Trophoblast cell (in vitro differentiated cells and primary cell): Measurements from ENCODE around the gene EIF4EBP3.

Experiments
- DNase-seq, 2 donors: peaks; one replicate each; pipeline ENCODE4 v3.0.0-alpha.2; 2016
- H2AFZ ChIP-seq: 2 replicates; pipeline ENCODE4 v1.6.1; 2013; ENCODE audit warnings: low read length, moderate library complexity, mild to moderate bottlenecking; ENCODE audit not compliant: insufficient read depth, poor library complexity
- H2AK5ac ChIP-seq: 2 replicates; pipeline ENCODE4 v1.6.1; 2013; ENCODE audit warnings: mild to moderate bottlenecking, low read length
- H2BK120ac ChIP-seq: 2 replicates; pipeline ENCODE4 v1.6.1; 2013; ENCODE audit warnings: low read length, mild to moderate bottlenecking, moderate library complexity; ENCODE audit not compliant: insufficient read depth, poor library complexity
- H2BK12ac ChIP-seq: 2 replicates; pipeline ENCODE4 v1.6.1; 2013; ENCODE audit warnings: mild to moderate bottlenecking, low read length, moderate library complexity
- H2BK5ac ChIP-seq: 2 replicates; pipeline ENCODE4 v1.6.1; 2013; ENCODE audit warnings: low read length, low read depth, moderate library complexity, mild to moderate bottlenecking; ENCODE audit not compliant: poor library complexity
- H3K14ac ChIP-seq: 2 replicates; pipeline ENCODE4 v1.6.1; 2013; ENCODE audit warnings: mild to moderate bottlenecking, low read length
- H3K18ac ChIP-seq: 2 replicates; pipeline ENCODE4 v1.6.1; 2013; ENCODE audit warnings: mild to moderate bottlenecking, low read length
- H3K23ac ChIP-seq: 2 replicates; pipeline ENCODE4 v1.6.1; 2013; ENCODE audit warnings: low read length
- H3K27ac ChIP-seq: 2 replicates; pipeline ENCODE4 v1.5.1; 2013; ENCODE audit warnings: low read depth, mild to moderate bottlenecking, inconsistent platforms, low read length, moderate library complexity
- H3K27me3 ChIP-seq: 2 replicates; pipeline ENCODE4 v1.6.1; 2013; ENCODE audit warnings: inconsistent platforms, mild to moderate bottlenecking, low read length, moderate library complexity; ENCODE audit not compliant: insufficient read depth
- H3K36me3 ChIP-seq, 2 experiments: 1 replicate in 1 of 2; 2 replicates in 1 of 2; pipeline ENCODE4 v1.6.1; 2013; ENCODE audit warnings: low read length in 2 of 2, mild to moderate bottlenecking in 2 of 2, moderate library complexity in 1 of 2; ENCODE audit not compliant: insufficient read depth in 2 of 2, control insufficient read depth in 1 of 2
- H3K4ac ChIP-seq: 2 replicates; pipeline ENCODE4 v1.6.1; 2013; ENCODE audit warnings: low read depth, mild to moderate bottlenecking, low read length, moderate library complexity
- H3K4me1 ChIP-seq, 2 experiments: 1 replicate in 1 of 2; 2 replicates in 1 of 2; pipeline ENCODE4 v1.6.1; 2013; ENCODE audit warnings: low read length in 2 of 2, mild to moderate bottlenecking in 2 of 2, moderate library complexity in 1 of 2; ENCODE audit not compliant: insufficient read depth in 2 of 2, control insufficient read depth in 1 of 2
- H3K4me2 ChIP-seq: 2 replicates; pipeline ENCODE4 v1.6.1; 2013; ENCODE audit warnings: inconsistent platforms, mild to moderate bottlenecking, low read length, moderate library complexity
- H3K4me3 ChIP-seq: 2 replicates; pipeline ENCODE4 v1.5.1; 2013; ENCODE audit warnings: mild to moderate bottlenecking, low read depth, low read length, inconsistent platforms
- H3K79me1 ChIP-seq: one replicate; pipeline ENCODE4 v1.6.1; 2013; ENCODE audit warnings: low read length
- H3K79me2 ChIP-seq: 2 replicates; pipeline ENCODE4 v1.6.1; 2013; ENCODE audit warnings: low read length, mild to moderate bottlenecking; ENCODE audit not compliant: control insufficient read depth, insufficient read depth, poor library complexity
- H3K9ac ChIP-seq: 2 replicates; pipeline ENCODE4 v1.6.1; 2013; ENCODE audit warnings: mild to moderate bottlenecking, low read length
- H3K9me3 ChIP-seq: 2 replicates; pipeline ENCODE4 v1.6.1; 2013; ENCODE audit warnings: low read depth, mild to moderate bottlenecking, control low read depth, inconsistent platforms, low read length; ENCODE audit not compliant: insufficient read depth
- H4K12ac ChIP-seq: 2 replicates; pipeline ENCODE4 v1.6.1; 2013; ENCODE audit warnings: low read depth, mild to moderate bottlenecking, low read length, moderate library complexity
- H4K8ac ChIP-seq: 2 replicates; pipeline ENCODE4 v1.6.1; 2013; ENCODE audit warnings: low read depth, mild to moderate bottlenecking, low read length, moderate library complexity
- H4K91ac ChIP-seq: one replicate; pipeline ENCODE4 v1.6.1; 2013; ENCODE audit warnings: low read depth, mild to moderate bottlenecking, low read length, moderate library complexity
- WGBS: extraction: QIAGEN DNeasy Blood & Tissue Kit; methylation state at CpG from one replicate; pipeline ENCODE4 v1.1.7; 2013; ENCODE audit warnings: missing lambda C conversion rate; ENCODE audit not compliant: insufficient read length, insufficient coverage; ENCODE audit errors: extremely low coverage; 5-methylcytosine and 5-hydroxymethylcytosine counted together

The EIF4EBP3 gene

GRCh38 chr5:140567871-140568270 lies 20.4 kb downstream of the EIF4EBP3 start:
- no peak overlapping the region for H2AFZ ChIP-seq
- peaks cover 7 to 28% of the 10 kb centered on the region in 2 experiments for H3K4me1 ChIP-seq
- no peak overlapping the region for H2BK120ac ChIP-seq
- H3K23ac ChIP-seq: no peak overlapping the region
- H3K27me3 ChIP-seq: no peaks in the 10 kb centered on the region
- H3K79me1 ChIP-seq: peaks cover 11% of the 10 kb centered on the region
- H3K18ac ChIP-seq: no peak overlapping the region
- no peaks in the 10 kb centered on the region for H3K9me3 ChIP-seq
- no peak overlapping the region for H3K14ac ChIP-seq
- WGBS: no CpG with 5 or more reads among the region's 13 CpGs
- H2BK5ac ChIP-seq: no peak overlapping the region
- no peak overlapping the region for H3K4me2 ChIP-seq
- H3K4ac ChIP-seq: no peak overlapping the region
- H3K9ac ChIP-seq: no peak overlapping the region
- no peak overlapping the region for H4K8ac ChIP-seq
- H3K36me3 ChIP-seq: peaks cover 20 to 25% of the 10 kb centered on the region in 2 experiments
- H2BK12ac ChIP-seq: no peak overlapping the region
- no peak overlapping the region for H4K12ac ChIP-seq
- no peak overlapping the region for H4K91ac ChIP-seq
- no peak overlapping the region for H3K4me3 ChIP-seq
- H3K79me2 ChIP-seq: peaks cover 10% of the 10 kb centered on the region
- no peak overlapping the region for H2AK5ac ChIP-seq
- no peak overlapping the region for H3K27ac ChIP-seq
- DNase-seq: no peak

- Histone ChIP-seq H3K36me3 (peaks cover 20 to 25% of the 10 kb centered on the region in 2 experiments), H3K14ac (no peak overlapping the region), H3K4me1 (peaks cover 5 to 25% of the 10 kb centered on the region in 2 experiments), H3K27ac (no peak overlapping the region), H3K27me3 (no peaks in the 10 kb centered on the region), H3K4ac (no peak overlapping the region), H2BK120ac (no peak overlapping the region), H3K23ac (no peak overlapping the region), H4K8ac (no peak overlapping the region), H3K18ac (no peak overlapping the region), H3K4me2 (no peak overlapping the region), H4K91ac (no peak overlapping the region), H3K79me1 (peaks cover 11% of the 10 kb centered on the region), H3K4me3 (no peak overlapping the region), H2AK5ac (no peak overlapping the region), H3K9me3 (no peaks in the 10 kb centered on the region), H3K79me2 (peaks cover 10% of the 10 kb centered on the region), H2BK5ac (no peak overlapping the region), H4K12ac (no peak overlapping the region), H3K9ac (no peak overlapping the region), H2AFZ (no peak overlapping the region), H2BK12ac (no peak overlapping the region)
- no CpG with 5 or more reads among the region's 2 CpGs for WGBS
- peak; percentile 30 to 35 for DNase-seq
Measured at GRCh38 chr5:140568443-140569063, 21.1 kb downstream of the EIF4EBP3 start.

GRCh38 chr5:140569197-140569596 lies 21.7 kb downstream of the EIF4EBP3 start:
- H3K27ac ChIP-seq: no peak overlapping the region
- H3K4me2 ChIP-seq: no peak overlapping the region
- no peak overlapping the region for H3K23ac ChIP-seq
- no peak overlapping the region for H3K9ac ChIP-seq
- no peak overlapping the region for H4K8ac ChIP-seq
- H2AFZ ChIP-seq: no peak overlapping the region
- H2BK120ac ChIP-seq: no peak overlapping the region
- WGBS: no CpG with 5 or more reads among the region's 4 CpGs
- no peak overlapping the region for H3K14ac ChIP-seq
- H3K4ac ChIP-seq: no peak overlapping the region
- H3K79me1 ChIP-seq: peaks cover 8% of the 10 kb centered on the region
- peaks cover 7% of the 10 kb centered on the region for H3K79me2 ChIP-seq
- no peak overlapping the region for H2BK12ac ChIP-seq
- no peak overlapping the region for H2BK5ac ChIP-seq
- H2AK5ac ChIP-seq: no peak overlapping the region
- H4K91ac ChIP-seq: no peak overlapping the region
- H3K27me3 ChIP-seq: no peaks in the 10 kb centered on the region
- H3K4me3 ChIP-seq: no peak overlapping the region
- no peak overlapping the region for H4K12ac ChIP-seq
- H3K36me3 ChIP-seq: peaks cover 20 to 25% of the 10 kb centered on the region in 2 experiments
- H3K4me1 ChIP-seq: peaks cover 2 to 20% of the 10 kb centered on the region in 2 experiments
- no peak overlapping the region for H3K18ac ChIP-seq
- DNase-seq: peak; percentile 20 to 32
- H3K9me3 ChIP-seq: no peaks in the 10 kb centered on the region

GRCh38 chr5:140570058-140570457 lies 22.6 kb downstream of the EIF4EBP3 start:
- Histone ChIP-seq H4K12ac (no peak overlapping the region), H2AK5ac (no peak overlapping the region), H3K36me3 (peaks cover 20 to 25% of the 10 kb centered on the region in 2 experiments), H3K79me2 (peaks cover under 1% of the 10 kb centered on the region), H3K9ac (no peak overlapping the region), H3K4me3 (no peak overlapping the region), H3K4me2 (no peak overlapping the region), H3K27me3 (no peaks in the 10 kb centered on the region), H3K4ac (no peak overlapping the region), H2BK120ac (no peak overlapping the region), H3K9me3 (no peaks in the 10 kb centered on the region), H2BK12ac (no peak overlapping the region), H4K91ac (no peak overlapping the region), H3K79me1 (peaks cover under 1% of the 10 kb centered on the region), H2BK5ac (no peak overlapping the region), H3K23ac (no peak overlapping the region), H3K18ac (no peak overlapping the region), H2AFZ (no peak overlapping the region), H3K4me1 (peaks cover 2 to 20% of the 10 kb centered on the region in 2 experiments), H4K8ac (no peak overlapping the region), H3K27ac (no peak overlapping the region), H3K14ac (no peak overlapping the region)
- no peak for DNase-seq
- no CpG with 5 or more reads among the region's 4 CpGs for WGBS
